ENCODE data around the gene STXBP4. TPM values are rescaled to one million over a fixed set of nuclear protein-coding genes. Genes with fewer than 3 reads are reported as not detected.

The STXBP4 gene
- total and polyA plus RNA-seq, 2 donors from 2014 or later: 4.5 to 20.2 TPM

GRCh38 chr17:55174133-55174532 lies 205.6 kb downstream of the STXBP4 start:
- intact Hi-C loops (cut with DNase I): no loop called here
- H3K9ac ChIP-seq (ENCODE audit: low read length in 3 of 3): no peak overlapping the region

GRCh38 chr17:55175788-55176427 lies 207.3 kb downstream of the STXBP4 start:
- TF ChIP-seq CTCF (IDR thresholded peaks at IDR 0.05; ENCODE audit: borderline replicate concordance, extremely low read depth, insufficient read depth): no peak
- H3K27me3 ChIP-seq (ENCODE audit: control insufficient read depth, insufficient read depth, low read length): no peaks in the 10 kb centered on the region
- no peak for FAIRE-seq
- H3K4me1 ChIP-seq (ENCODE audit: control insufficient read depth in 2 of 3, insufficient read depth in 2 of 3, low read depth in 1 of 3, low read length in 3 of 3): no peaks in the 10 kb centered on the region
- H3K27ac ChIP-seq (ENCODE audit: low read depth in 2 of 2, low read length in 2 of 2): no peak overlapping the region
- no peak overlapping the region for H3K4me3 ChIP-seq (ENCODE audit: low read length in 3 of 3)
- H3K9me3 ChIP-seq (ENCODE audit: control insufficient read depth in 2 of 3, insufficient read depth in 1 of 3, low read length in 3 of 3): peaks cover 0 to 9% (median 0%) of the 10 kb centered on the region in 3 donors
- no peak overlapping the region for H3K9ac ChIP-seq (ENCODE audit: low read length in 3 of 3)
- no peak for DNase-seq
- H3K36me3 ChIP-seq (ENCODE audit: control insufficient read depth in 2 of 3, insufficient read depth in 3 of 3, low read length in 3 of 3): no peaks in the 10 kb centered on the region
- intact Hi-C loops (cut with DNase I): no loop called here

More at GRCh38 chr17:55174133-55174532, 205.6 kb downstream of the STXBP4 start:
- Histone ChIP-seq H3K9me3 (ENCODE audit: control insufficient read depth in 2 of 3, insufficient read depth in 1 of 3, low read length in 3 of 3) (peaks cover 0 to 9% (median 0%) of the 10 kb centered on the region in 3 donors), H3K4me1 (ENCODE audit: control insufficient read depth in 2 of 3, insufficient read depth in 2 of 3, low read depth in 1 of 3, low read length in 3 of 3) (no peaks in the 10 kb centered on the region), H3K36me3 (ENCODE audit: control insufficient read depth in 2 of 3, insufficient read depth in 3 of 3, low read length in 3 of 3) (no peaks in the 10 kb centered on the region), H3K27me3 (ENCODE audit: control insufficient read depth, insufficient read depth, low read length) (no peaks in the 10 kb centered on the region), H3K27ac (ENCODE audit: low read depth in 2 of 2, low read length in 2 of 2) (no peak overlapping the region), H3K4me3 (ENCODE audit: low read length in 3 of 3) (no peak overlapping the region)
- FAIRE-seq (no peak), DNase-seq (no peak)
- TF ChIP-seq CTCF (IDR thresholded peaks at IDR 0.05; ENCODE audit: borderline replicate concordance, extremely low read depth, insufficient read depth): no peak

GRCh38 chr17:55177159-55177854 lies 208.7 kb downstream of the STXBP4 start:
- intact Hi-C loops (cut with DNase I): no loop called here
- H3K27ac ChIP-seq (ENCODE audit: low read depth in 2 of 2, low read length in 2 of 2): no peak overlapping the region

More at GRCh38 chr17:55177159-55177854, 208.7 kb downstream of the STXBP4 start:
- DNase-seq (no peak), FAIRE-seq (no peak)
- H3K9me3 ChIP-seq (ENCODE audit: control insufficient read depth in 2 of 3, insufficient read depth in 1 of 3, low read length in 3 of 3): peaks cover 0 to 9% (median 0%) of the 10 kb centered on the region in 3 donors
- H3K4me3 ChIP-seq (ENCODE audit: low read length in 3 of 3): no peak overlapping the region
- no peaks in the 10 kb centered on the region for H3K4me1 ChIP-seq (ENCODE audit: control insufficient read depth in 2 of 3, insufficient read depth in 2 of 3, low read depth in 1 of 3, low read length in 3 of 3)
- H3K9ac ChIP-seq (ENCODE audit: low read length in 3 of 3): no peak overlapping the region
- no peak for TF ChIP-seq CTCF (IDR thresholded peaks at IDR 0.05; ENCODE audit: borderline replicate concordance, extremely low read depth, insufficient read depth)
- no peaks in the 10 kb centered on the region for H3K27me3 ChIP-seq (ENCODE audit: control insufficient read depth, insufficient read depth, low read length)
- H3K36me3 ChIP-seq (ENCODE audit: control insufficient read depth in 2 of 3, insufficient read depth in 3 of 3, low read length in 3 of 3): no peaks in the 10 kb centered on the region

Data from kidney (tissue), 14 donors.